ENCODE measurements around the gene ARID1A. TPM values are rescaled to one million over a fixed set of nuclear protein-coding genes. Genes with fewer than 3 reads are reported as not detected.

ARID1A gene
- total and polyA plus RNA-seq, 9 of the 15 experiments (the other 6 are each of a cell fraction or from before 2014, with no cell fraction given) = 8.3 to 88.3 (median 22.5) TPM

- no peak for TF ChIP-seq SIN3A (IDR thresholded peaks at IDR 0.05; ENCODE audit: borderline replicate concordance in 2 of 2, control insufficient read depth in 1 of 2, low read depth in 2 of 2, low read length in 2 of 2)
- TF ChIP-seq, protein P1, sequence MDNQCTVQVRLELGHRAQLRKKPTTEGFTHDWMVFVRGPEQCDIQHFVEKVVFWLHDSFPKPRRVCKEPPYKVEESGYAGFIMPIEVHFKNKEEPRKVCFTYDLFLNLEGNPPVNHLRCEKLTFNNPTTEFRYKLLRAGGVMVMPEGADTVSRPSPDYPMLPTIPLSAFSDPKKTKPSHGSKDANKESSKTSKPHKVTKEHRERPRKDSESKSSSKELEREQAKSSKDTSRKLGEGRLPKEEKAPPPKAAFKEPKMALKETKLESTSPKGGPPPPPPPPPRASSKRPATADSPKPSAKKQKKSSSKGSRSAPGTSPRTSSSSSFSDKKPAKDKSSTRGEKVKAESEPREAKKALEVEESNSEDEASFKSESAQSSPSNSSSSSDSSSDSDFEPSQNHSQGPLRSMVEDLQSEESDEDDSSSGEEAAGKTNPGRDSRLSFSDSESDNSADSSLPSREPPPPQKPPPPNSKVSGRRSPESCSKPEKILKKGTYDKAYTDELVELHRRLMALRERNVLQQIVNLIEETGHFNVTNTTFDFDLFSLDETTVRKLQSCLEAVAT (IDR thresholded peaks at IDR 0.05) = no peak
- no peak for TF ChIP-seq SMARCB1 (IDR thresholded peaks at IDR 0.05; ENCODE audit: insufficient read length, low read depth)
- TF ChIP-seq, protein P2, sequence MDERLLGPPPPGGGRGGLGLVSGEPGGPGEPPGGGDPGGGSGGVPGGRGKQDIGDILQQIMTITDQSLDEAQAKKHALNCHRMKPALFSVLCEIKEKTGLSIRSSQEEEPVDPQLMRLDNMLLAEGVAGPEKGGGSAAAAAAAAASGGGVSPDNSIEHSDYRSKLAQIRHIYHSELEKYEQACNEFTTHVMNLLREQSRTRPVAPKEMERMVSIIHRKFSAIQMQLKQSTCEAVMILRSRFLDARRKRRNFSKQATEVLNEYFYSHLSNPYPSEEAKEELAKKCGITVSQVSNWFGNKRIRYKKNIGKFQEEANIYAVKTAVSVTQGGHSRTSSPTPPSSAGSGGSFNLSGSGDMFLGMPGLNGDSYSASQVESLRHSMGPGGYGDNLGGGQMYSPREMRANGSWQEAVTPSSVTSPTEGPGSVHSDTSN (CRISPR knock-in tag; IDR thresholded peaks at IDR 0.05; ENCODE audit: low read depth) = no peak
- TF ChIP-seq, protein P2 (tag; conservative IDR thresholded peaks at IDR 0.05; ENCODE audit: low read depth) = no peak
- TF ChIP-seq CTBP1 (IDR thresholded peaks at IDR 0.05; ENCODE audit: borderline replicate concordance) = no peak
- TF ChIP-seq ZNF431 (CRISPR knock-in tag; IDR thresholded peaks at IDR 0.05) = no peak
- TF ChIP-seq, protein P3, sequence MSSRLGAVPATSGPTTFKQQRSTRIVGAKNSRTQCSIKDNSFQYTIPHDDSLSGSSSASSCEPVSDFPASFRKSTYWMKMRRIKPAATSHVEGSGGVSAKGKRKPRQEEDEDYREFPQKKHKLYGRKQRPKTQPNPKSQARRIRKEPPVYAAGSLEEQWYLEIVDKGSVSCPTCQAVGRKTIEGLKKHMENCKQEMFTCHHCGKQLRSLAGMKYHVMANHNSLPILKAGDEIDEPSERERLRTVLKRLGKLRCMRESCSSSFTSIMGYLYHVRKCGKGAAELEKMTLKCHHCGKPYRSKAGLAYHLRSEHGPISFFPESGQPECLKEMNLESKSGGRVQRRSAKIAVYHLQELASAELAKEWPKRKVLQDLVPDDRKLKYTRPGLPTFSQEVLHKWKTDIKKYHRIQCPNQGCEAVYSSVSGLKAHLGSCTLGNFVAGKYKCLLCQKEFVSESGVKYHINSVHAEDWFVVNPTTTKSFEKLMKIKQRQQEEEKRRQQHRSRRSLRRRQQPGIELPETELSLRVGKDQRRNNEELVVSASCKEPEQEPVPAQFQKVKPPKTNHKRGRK (tag; IDR thresholded peaks at IDR 0.05) = no peak
- no peak for TF ChIP-seq ARHGAP35 (IDR thresholded peaks at IDR 0.05; ENCODE audit: partially characterized antibody)
- peak; percentile 68; the same call in 1 of the 2 replicates for TF ChIP-seq THRAP3 (IDR thresholded peaks at IDR 0.05; ENCODE audit: borderline replicate concordance)
- TF ChIP-seq, protein P4, sequence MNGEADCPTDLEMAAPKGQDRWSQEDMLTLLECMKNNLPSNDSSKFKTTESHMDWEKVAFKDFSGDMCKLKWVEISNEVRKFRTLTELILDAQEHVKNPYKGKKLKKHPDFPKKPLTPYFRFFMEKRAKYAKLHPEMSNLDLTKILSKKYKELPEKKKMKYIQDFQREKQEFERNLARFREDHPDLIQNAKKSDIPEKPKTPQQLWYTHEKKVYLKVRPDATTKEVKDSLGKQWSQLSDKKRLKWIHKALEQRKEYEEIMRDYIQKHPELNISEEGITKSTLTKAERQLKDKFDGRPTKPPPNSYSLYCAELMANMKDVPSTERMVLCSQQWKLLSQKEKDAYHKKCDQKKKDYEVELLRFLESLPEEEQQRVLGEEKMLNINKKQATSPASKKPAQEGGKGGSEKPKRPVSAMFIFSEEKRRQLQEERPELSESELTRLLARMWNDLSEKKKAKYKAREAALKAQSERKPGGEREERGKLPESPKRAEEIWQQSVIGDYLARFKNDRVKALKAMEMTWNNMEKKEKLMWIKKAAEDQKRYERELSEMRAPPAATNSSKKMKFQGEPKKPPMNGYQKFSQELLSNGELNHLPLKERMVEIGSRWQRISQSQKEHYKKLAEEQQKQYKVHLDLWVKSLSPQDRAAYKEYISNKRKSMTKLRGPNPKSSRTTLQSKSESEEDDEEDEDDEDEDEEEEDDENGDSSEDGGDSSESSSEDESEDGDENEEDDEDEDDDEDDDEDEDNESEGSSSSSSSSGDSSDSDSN (IDR thresholded peaks at IDR 0.05; ENCODE audit: borderline replicate concordance in 1 of 2, low read depth in 2 of 2, low read length in 2 of 2) = no peak
- TF ChIP-seq MTA2 (IDR thresholded peaks at IDR 0.05; ENCODE audit: low read depth) = no peak
- peak in 1 of 2 experiments; percentile 58; a peak in 1 of 3 replicates for TF ChIP-seq CBX3 (IDR thresholded peaks at IDR 0.05; ENCODE audit: borderline replicate concordance in 1 of 2, low read length in 2 of 2)
- no peak for TF ChIP-seq PTTG1 (tag; IDR thresholded peaks at IDR 0.05; ENCODE audit: low read depth)
- no peak for TF ChIP-seq LCOR (CRISPR knock-in tag; IDR thresholded peaks at IDR 0.05)
- no peak for TF ChIP-seq ZNF740 (CRISPR knock-in tag; IDR thresholded peaks at IDR 0.05)
- TF ChIP-seq ZNF740 (tag; IDR thresholded peaks at IDR 0.05) = no peak
- TF ChIP-seq ZFP30 (CRISPR knock-in tag; IDR thresholded peaks at IDR 0.05; ENCODE audit: borderline replicate concordance) = no peak
Observed at GRCh38 chr1:26686795-26687194, 9.0 kb upstream of the ARID1A start (continued).

Measured in K562 (cell line).